Loucy (cell line): Measurements from ENCODE around the gene PYGB.

Experiments used
- H2AFZ ChIP-seq: fragments of 200-600 bp; sonication (generic); 2 replicates; pipeline ENCODE4 v1.6.0; 2016; ENCODE audit warnings: antibody characterized with exemption, mild to moderate bottlenecking, low read length, moderate library complexity
- H3F3A ChIP-seq: fragments of 200-600 bp; 2 replicates; pipeline ENCODE4 v1.6.0; 2016; ENCODE audit warnings: antibody characterized with exemption, low read depth, mild to moderate bottlenecking
- H3K27me3 ChIP-seq: fragments of 200-600 bp; sonication (generic); 2 replicates; pipeline ENCODE4 v1.6.1; 2014; ENCODE audit warnings: low read length, mild to moderate bottlenecking; ENCODE audit not compliant: insufficient read depth, poor library complexity, severe bottlenecking
- H3K36me3 ChIP-seq: fragments of 200-600 bp; sonication (generic); 2 replicates; pipeline ENCODE4 v1.6.1; 2016; ENCODE audit warnings: low read length; ENCODE audit not compliant: insufficient read depth
- H3K4me1 ChIP-seq: fragments of 200-600 bp; sonication (generic); 2 replicates; pipeline ENCODE4 v1.5.1; 2014; ENCODE audit warnings: low read length, mild to moderate bottlenecking; ENCODE audit not compliant: insufficient read depth, poor library complexity, severe bottlenecking
- H3K4me2 ChIP-seq: fragments of 200-600 bp; sonication (generic); 2 replicates; pipeline ENCODE4 v1.6.0; 2014; ENCODE audit warnings: antibody characterized with exemption, low read length, low read depth, mild to moderate bottlenecking; ENCODE audit not compliant: poor library complexity, severe bottlenecking
- H3K4me3 ChIP-seq: fragments of 200-600 bp; sonication (generic); 2 replicates; pipeline ENCODE4 v1.5.1; 2014; ENCODE audit warnings: low read length, mild to moderate bottlenecking, mixed read lengths; ENCODE audit not compliant: poor library complexity, severe bottlenecking
- H3K79me2 ChIP-seq: fragments of 200-600 bp; sonication (generic); 2 replicates; pipeline ENCODE4 v1.6.1; 2014; ENCODE audit warnings: low read length; ENCODE audit not compliant: insufficient read depth
- H3K9ac ChIP-seq: fragments of 200-600 bp; sonication (generic); 2 replicates; pipeline ENCODE4 v1.6.0; 2014; ENCODE audit warnings: mild to moderate bottlenecking, low read depth, low read length, moderate library complexity; ENCODE audit not compliant: poor library complexity, severe bottlenecking
- H3K9me2 ChIP-seq: fragments of 200-600 bp; sonication (generic); replicated peaks from 2 replicates; pipeline ENCODE4 v1.6.1; 2016; ENCODE audit warnings: low read depth, low read length, mixed read lengths
- H3K9me3 ChIP-seq: fragments of 200-600 bp; sonication (generic); 2 replicates; pipeline ENCODE4 v1.6.1; 2014; ENCODE audit warnings: mild to moderate bottlenecking, antibody characterized with exemption, low read length, low read depth; ENCODE audit not compliant: insufficient read depth
- H4K20me1 ChIP-seq: fragments of 200-600 bp; sonication (generic); 2 replicates; pipeline ENCODE4 v1.6.0; 2014; ENCODE audit warnings: antibody characterized with exemption, low read length, mild to moderate bottlenecking; ENCODE audit not compliant: insufficient read depth, poor library complexity, severe bottlenecking
- EZH2phosphoT487 ChIP-seq: fragments of 200-600 bp; IDR thresholded peaks from 2 replicates; pipeline ENCODE4 v1.6.1; 2018; ENCODE audit warnings: antibody characterized with exemption, mild to moderate bottlenecking, moderate library complexity, borderline replicate concordance
- TF ChIP-seq, protein P1 (sequence below): fragments of 200-600 bp; sonication (generic); conservative IDR thresholded peaks from 2 replicates; pipeline ENCODE4 v1.5.1; 2014; ENCODE audit warnings: mild to moderate bottlenecking, antibody characterized with exemption, low read length

Gene PYGB

DNA sequence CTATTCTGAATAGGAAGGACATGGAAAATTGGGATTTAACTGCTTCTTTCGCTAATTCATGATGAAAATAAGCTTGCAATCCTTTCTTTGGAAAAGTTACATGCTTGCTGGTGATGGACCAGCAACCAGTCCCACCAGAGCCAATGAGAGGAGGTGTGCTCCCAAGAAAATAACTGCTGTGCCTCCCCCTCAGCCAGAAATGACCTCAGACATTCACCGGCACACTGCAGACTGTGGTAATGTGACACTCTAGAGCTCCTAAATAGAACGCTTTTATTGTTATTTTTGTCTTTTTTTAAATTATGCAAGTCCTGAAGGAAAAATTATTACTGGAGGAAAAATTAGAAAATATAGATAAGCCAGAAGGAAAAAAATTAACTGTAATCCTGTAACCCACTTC lies 2.6 kb downstream of the PYGB start:
- H3K9me2 ChIP-seq = no peaks in the 10 kb centered on the region
- H3F3A ChIP-seq = 0 out of 2 replicates have a peak, but pooled peaks cover 2% of the 10 kb centered on the region
- no peak overlapping the region for H2AFZ ChIP-seq
- TF ChIP-seq, protein P1, sequence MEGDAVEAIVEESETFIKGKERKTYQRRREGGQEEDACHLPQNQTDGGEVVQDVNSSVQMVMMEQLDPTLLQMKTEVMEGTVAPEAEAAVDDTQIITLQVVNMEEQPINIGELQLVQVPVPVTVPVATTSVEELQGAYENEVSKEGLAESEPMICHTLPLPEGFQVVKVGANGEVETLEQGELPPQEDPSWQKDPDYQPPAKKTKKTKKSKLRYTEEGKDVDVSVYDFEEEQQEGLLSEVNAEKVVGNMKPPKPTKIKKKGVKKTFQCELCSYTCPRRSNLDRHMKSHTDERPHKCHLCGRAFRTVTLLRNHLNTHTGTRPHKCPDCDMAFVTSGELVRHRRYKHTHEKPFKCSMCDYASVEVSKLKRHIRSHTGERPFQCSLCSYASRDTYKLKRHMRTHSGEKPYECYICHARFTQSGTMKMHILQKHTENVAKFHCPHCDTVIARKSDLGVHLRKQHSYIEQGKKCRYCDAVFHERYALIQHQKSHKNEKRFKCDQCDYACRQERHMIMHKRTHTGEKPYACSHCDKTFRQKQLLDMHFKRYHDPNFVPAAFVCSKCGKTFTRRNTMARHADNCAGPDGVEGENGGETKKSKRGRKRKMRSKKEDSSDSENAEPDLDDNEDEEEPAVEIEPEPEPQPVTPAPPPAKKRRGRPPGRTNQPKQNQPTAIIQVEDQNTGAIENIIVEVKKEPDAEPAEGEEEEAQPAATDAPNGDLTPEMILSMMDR = no peak
- peaks cover 49% of the 10 kb centered on the region for H3K4me1 ChIP-seq
- H4K20me1 ChIP-seq = peaks cover 35% of the 10 kb centered on the region
- H3K4me3 ChIP-seq = peak overlapping the region; percentile 96
- peak overlapping the region; percentile 75 for H3K4me2 ChIP-seq
- no peaks in the 10 kb centered on the region for H3K9me3 ChIP-seq
- H3K36me3 ChIP-seq = no peaks in the 10 kb centered on the region
- H3K79me2 ChIP-seq = peaks cover 66% of the 10 kb centered on the region
- peak overlapping the region; percentile 54 for H3K9ac ChIP-seq
- H3K27me3 ChIP-seq = no peaks in the 10 kb centered on the region

DNA sequence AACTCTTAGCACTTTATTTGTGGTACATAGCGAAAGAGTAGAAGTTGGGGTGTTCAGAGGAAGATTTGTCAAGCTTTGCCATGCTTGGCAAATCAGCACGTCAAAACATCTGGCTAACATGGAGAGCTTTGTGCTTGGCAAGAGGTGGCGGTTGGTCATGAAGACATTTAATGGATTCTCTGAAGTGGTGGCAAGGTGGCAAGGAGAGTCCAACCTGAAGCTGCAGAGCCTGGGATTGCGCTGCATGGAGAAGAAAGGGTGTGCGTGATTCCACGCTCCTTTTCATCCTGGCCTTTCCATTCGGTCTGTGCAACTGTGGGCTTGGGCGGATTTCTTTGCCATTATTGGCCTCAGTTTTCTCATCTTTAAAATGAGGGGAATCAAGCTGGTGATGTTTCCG lies 3.1 kb downstream of the PYGB start:
- peak overlapping the region; percentile 75 for H3K4me2 ChIP-seq
- no peaks in the 10 kb centered on the region for H3K27me3 ChIP-seq
- peaks cover 49% of the 10 kb centered on the region for H3K4me1 ChIP-seq
- H3K79me2 ChIP-seq = peaks cover 67% of the 10 kb centered on the region
- H3F3A ChIP-seq = 0 out of 2 replicates have a peak, but pooled peaks cover 2% of the 10 kb centered on the region
- TF ChIP-seq, protein P1 = no peak
- no peak for TF ChIP-seq EZH2phosphoT487
- peaks cover 35% of the 10 kb centered on the region for H4K20me1 ChIP-seq
- peak overlapping the region; percentile 96 for H3K4me3 ChIP-seq
- no peak overlapping the region for H2AFZ ChIP-seq
- H3K9me3 ChIP-seq = no peaks in the 10 kb centered on the region
- H3K9me2 ChIP-seq = no peaks in the 10 kb centered on the region
- H3K36me3 ChIP-seq = no peaks in the 10 kb centered on the region
- H3K9ac ChIP-seq = peak overlapping the region; percentile 45

DNA sequence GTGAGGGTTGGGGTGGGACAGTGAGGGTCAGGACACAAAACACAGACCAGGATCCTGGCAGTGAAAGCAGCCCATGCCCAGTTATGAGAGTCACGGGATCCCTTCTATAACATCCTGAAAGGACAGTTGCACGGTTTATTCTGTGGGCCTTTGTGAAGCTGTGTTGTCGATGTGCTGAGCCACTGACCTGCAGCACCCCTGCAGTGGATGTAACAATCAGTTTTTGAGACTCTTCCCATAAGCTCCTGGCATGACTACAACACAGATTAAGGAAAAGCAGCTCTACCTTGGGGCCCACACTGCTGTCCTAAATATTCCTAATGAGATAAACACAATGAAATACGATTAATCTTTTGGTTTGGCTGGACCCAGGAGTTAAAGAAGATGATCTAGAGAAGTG lies 3.7 kb downstream of the PYGB start:
- Histone ChIP-seq H3K36me3 (no peaks in the 10 kb centered on the region), H3K4me1 (peaks cover 50% of the 10 kb centered on the region), H3K9ac (peak overlapping the region; percentile 45), H3K27me3 (no peaks in the 10 kb centered on the region), H3K4me3 (peak overlapping the region; percentile 96), H3F3A (0 out of 2 replicates have a peak, but pooled peaks cover 2% of the 10 kb centered on the region), H3K9me3 (no peaks in the 10 kb centered on the region), H3K79me2 (peaks cover 72% of the 10 kb centered on the region), H2AFZ (no peak overlapping the region), H3K4me2 (peak overlapping the region; percentile 75), H3K9me2 (no peaks in the 10 kb centered on the region), H4K20me1 (peaks cover 35% of the 10 kb centered on the region)
- TF ChIP-seq, protein P1 = no peak
- no peak for TF ChIP-seq EZH2phosphoT487
